Urothelium cell line (cell line): ENCODE measurements around the gene IRF1.

ENCODE experiments used
- DNase-seq: peaks from one replicate; pipeline ENCODE4 v3.0.0; 2011; ENCODE audit warnings: low spot score, mixed read lengths
- FAIRE-seq: peaks from 2 replicates; lab custom pipeline; 2011; peaks lifted over from hg19 to GRCh38; lab: Jason Lieb, UNC

Gene IRF1

DNA sequence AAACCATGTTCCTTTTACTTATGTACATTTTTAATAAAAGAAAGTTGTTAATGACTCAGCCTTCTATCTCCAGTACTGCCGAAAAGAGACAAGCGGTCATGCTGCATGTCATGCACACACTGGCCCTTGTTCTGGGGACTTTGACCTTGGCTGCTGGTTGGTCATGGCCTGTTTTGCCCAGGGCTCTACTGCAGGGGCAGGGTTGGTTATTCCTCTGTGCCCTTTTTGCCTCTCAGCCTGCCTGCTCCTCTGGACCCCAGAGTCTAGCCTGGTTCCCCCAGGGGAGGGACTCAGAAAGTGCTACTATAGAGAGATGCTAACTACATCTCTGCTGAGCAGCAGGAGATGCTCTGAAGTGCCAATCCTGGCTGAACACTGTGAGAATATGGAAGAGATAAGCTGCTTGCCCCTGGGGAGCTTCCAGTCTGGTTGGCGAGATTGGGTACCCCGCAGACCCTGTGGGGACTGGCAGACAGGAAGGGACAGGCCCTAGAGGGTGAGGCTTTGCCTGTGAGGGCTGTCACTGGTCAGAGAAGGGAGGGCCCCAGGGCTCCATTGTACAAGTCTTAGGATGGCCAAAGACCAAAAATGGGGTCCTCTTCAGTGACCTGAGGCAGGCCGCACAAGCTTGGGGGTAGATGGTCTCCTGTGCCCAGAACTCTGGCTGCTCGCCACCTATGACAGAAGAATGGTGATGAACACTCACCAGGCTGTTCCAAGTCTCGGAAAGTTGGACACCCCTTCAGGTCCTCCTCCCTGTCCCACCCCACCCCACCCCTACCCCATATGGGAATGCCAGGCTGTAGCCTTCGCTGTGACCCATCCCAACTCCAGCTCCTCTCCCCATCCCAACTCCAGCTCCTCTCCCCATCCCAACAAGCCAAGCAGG is 14.3 kb downstream of the IRF1 start:
- DNase-seq (no peak), FAIRE-seq (no peak)

DNA sequence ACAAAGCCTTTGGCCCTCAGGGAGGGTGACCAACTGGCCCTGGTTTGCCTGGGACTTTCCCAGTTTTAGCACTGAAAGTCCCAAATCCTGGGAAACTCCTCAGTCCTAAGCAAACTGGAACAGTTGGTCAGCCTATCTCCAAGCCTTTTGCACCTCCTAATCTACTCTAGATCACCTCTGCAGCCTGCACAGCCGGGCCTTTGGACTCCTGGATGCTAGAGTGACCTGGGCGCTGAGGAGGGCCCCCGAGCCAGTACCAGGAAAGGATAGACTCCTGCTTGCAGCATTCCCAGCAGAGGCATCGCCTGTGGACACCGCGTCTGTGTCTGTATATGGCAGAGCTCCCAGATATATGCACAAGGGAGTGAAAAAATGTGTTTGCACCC is 15.1 kb downstream of the IRF1 start:
- FAIRE-seq (no peak), DNase-seq (no peak)

DNA sequence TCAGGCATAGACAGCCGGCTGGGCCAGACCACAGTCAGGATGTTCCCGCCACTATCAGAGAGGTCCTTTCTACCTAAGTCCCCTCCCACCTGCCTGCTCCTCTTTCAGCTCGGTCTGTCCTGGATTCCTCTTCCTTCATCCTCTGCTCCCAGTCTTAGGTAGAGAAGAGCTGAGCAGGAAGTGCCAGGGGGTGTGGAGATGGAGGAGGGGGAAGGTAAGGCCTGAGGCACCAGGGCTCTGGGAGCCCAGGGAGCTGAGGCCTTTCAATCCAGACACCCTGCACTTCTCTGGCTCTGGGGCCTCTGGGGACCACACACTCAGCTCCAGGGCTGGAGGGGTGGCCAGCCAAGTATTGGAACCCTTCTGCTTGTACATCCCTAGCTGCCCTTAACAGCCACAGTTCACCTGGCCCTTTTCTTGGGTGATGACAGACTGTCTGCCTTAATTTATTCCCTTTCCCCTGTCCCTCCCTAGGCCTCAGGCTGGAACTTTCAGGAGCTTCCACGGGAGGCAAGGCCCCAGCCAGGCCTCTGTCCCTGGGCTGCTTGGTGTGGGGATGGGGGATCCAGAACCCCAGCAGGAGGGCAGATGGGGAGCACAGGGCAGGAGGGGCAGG is 15.6 kb downstream of the IRF1 start:
- DNase-seq: no peak

DNA sequence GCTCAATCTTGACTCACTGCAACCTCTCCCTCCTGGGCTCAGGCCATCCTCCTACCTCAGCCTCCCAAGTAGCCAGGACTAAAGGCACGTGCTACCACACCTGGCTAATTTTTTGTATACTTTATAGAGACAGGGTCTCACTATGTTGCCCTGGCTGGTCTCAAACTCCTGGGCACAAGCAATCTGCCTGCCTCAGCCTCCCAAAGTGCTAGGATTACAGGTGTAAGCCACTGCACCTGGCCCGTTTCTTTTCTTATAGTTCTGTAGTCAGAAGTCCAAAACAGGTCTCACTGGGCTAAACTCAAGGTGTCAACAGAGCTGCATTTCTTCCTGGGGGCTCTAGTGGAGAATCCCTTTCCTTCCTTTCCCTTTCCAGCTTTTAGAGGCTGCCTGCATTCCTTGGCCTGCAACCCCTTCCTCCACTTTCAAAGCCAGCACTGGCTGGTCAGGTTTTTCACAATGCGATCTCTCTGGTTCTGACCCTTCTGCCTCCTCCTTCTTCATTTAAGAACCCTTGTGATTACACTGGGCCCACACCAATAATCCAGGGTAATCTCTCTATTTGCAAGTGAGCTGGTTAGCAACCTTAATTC is 16.3 kb downstream of the IRF1 start:
- FAIRE-seq (no peak), DNase-seq (no peak)

More for the DNA sequence above, 15.6 kb downstream of the IRF1 start:
- no peak for FAIRE-seq

GRCh38 chr5:132473668-132474067 is 16.9 kb downstream of the IRF1 start:
- FAIRE-seq: no peak
- no peak for DNase-seq

DNA sequence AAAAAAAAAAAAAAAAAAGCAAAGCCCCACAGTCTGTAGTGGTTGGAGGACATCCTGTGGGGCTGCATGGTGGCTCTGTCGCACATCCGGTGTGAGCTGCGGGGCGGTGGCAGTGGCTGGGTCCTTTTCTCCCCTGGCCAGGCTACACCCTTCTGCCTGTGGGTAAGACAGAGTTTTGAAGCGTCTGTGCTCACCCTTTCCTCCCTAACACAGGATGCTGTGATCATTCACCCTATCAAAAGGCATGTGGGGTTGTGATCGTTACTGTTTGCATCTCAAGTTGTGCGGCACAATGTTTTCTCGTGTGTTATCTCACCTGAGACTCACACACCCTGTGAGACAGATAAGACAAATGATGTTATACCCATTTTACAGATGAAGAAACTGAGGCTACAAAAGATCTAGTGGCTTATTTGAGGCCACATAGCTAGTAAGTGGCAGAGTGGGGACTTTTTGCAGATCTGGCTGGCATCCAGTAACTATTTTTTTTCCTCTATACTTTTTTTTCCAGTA is 17.5 kb downstream of the IRF1 start:
- FAIRE-seq (no peak), DNase-seq (no peak)

GRCh38 chr5:132472431-132472830 is 18.1 kb downstream of the IRF1 start:
- no peak for DNase-seq
- FAIRE-seq: no peak

GRCh38 chr5:132471944-132472343 is 18.6 kb downstream of the IRF1 start:
- no peak for FAIRE-seq
- DNase-seq: no peak

DNA sequence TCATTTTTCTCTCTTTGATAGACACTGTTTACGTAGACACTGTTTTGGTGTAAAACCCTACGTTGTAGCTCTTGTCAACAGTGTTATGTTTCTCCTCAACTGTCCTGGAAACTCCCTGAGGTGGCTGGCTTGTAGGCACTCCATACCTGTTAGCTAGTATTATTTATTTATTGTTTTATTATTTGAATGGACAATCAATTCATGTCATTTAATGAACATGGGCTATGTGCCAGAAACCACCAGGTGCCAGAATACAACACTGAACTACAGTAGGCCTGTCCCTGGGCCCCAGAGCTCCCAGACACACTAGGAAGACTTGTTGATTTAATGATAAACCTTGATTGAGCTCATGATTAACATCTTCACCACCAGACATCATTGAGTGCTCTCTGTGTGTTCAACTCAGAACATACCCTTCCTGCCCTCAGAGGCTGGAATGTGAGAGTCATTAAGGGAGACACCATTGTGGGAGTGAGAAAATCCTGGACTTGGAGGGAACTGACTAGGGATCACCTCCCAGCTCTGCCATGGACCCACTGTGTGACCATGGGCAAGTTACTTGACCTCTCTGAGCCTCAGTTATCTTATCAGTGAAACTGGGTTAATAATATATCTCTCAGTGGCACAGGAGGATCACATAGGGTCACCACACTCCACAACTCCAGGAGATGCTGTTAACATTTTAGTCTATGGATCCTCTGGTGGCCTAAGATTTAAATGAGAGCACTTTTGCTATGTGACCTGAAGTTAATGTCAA is 19.2 kb downstream of the IRF1 start:
- FAIRE-seq (no peak), DNase-seq (no peak)

- DNase-seq (no peak), FAIRE-seq (no peak)
Observed at GRCh38 chr5:132470596-132470995, 20.0 kb downstream of the IRF1 start.

DNA sequence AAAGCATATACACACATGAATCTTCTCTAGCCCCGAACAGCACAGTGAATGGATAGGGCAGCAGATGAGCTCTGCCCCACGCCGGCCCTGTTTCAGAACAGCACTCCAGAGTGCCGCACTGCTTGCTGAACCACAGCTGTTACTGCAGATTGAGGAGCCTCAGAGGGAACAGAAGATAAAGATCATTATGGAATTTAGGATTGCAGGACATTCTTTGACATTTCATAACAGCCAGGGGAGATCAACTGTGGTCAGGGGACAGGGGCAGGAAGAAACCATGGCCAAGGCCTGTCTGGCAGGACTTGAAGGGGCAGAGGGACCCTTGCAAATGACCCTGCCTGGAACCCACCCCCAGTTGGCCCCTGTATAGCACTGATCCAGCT is 20.6 kb downstream of the IRF1 start:
- DNase-seq: no peak
- FAIRE-seq: no peak

DNA sequence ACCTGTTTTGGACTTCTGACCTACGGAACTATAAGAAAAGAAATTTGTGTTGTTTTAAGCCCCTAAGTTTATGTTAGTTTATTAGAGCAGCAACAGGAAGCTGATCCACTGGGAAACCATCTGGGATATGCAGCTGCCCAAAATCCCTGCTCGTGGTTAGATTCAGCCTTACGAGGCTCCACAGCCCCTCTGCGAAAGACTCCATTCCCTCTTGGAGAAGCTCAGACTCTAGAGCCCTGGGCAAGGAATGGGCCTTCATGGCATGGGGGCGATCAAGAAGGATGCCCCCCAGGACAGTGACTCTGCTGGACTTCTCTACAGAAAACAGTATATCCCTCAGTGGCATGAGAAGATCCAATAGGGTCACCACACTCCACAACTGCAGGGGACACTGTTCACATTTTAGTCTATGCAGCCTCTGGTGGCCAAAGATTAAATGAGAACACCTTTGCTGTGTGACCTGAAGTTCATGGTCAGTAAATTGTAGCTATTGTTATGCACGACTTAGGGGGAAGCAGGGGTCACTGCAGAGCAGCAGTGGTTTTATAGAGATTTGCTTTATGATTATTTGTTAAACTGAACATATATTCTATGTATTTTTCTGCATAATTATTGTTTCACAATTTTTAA is 21.1 kb downstream of the IRF1 start:
- DNase-seq (no peak), FAIRE-seq (no peak)

DNA sequence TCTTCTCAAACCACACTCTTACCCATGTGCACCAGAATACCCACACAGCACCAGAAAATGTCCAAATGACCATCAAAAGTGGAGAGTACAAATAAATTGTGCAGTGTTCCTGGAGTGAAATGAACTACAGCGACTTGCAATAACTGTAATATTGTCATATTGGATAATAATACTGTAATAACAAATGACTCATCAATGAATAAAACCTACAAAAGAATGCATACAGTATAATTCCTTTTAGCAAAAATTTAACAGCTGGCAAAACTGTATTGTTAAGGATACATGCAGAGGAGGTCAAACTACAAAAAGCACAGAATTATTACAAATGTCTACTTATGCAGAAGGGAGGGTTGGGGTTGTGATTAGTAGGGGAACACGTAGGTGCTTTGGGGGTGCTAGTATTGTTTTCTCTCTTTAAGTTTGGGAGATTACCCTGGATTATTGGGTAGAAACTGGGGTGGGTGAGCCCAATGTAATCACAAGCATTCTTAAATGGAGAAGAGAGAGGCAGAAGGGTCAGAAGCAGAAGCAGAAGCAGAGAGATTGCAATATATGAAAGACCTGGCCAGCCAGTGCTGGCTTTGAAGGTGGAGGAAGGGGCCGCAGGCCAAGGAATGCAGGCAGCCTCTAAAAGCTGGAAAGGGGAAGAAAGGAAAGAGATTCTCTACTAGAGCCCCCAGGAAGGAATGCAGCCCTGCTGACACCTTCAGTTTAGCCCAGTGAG is 21.8 kb downstream of the IRF1 start:
- FAIRE-seq (no peak), DNase-seq (no peak)

DNA sequence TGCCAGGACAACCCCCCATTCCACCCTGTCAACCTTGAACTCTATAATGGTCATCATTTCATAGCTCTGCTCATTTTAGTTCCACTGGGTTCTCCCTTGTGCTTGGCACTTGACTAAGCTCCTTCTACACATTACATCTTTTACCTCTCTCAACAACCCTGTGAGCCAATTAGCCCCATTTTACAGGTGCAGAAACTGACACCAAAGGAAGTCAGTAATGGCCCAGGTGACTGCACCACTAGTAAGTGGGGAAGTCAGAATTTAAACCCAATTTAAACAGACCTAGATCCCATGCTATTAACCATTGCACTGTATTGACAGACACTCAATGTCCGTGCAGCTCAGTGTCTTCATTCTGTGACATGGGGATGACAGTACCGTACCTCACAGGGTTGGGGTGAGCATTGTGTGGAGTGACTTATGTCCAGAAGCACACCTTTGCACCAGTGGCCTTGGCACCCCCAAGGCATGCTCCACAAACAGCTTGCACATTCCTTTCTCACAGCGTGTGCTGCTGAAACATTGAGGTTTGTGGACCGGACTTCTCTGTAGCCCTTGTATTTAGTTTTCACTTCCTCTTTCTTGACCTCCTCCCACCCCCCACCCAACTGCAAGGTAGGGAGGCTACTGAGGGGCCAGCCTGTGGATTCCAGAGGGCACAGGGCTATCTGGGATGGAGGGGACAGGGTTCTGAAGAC is 23.1 kb downstream of the IRF1 start:
- no peak for DNase-seq
- FAIRE-seq: peak; percentile 13

GRCh38 chr5:132466433-132467286 is 23.9 kb downstream of the IRF1 start:
- FAIRE-seq: no peak
- DNase-seq: peak; percentile 24

- no peak for FAIRE-seq
- DNase-seq: no peak
Observed at GRCh38 chr5:132465059-132465707, 25.4 kb downstream of the IRF1 start.

DNA sequence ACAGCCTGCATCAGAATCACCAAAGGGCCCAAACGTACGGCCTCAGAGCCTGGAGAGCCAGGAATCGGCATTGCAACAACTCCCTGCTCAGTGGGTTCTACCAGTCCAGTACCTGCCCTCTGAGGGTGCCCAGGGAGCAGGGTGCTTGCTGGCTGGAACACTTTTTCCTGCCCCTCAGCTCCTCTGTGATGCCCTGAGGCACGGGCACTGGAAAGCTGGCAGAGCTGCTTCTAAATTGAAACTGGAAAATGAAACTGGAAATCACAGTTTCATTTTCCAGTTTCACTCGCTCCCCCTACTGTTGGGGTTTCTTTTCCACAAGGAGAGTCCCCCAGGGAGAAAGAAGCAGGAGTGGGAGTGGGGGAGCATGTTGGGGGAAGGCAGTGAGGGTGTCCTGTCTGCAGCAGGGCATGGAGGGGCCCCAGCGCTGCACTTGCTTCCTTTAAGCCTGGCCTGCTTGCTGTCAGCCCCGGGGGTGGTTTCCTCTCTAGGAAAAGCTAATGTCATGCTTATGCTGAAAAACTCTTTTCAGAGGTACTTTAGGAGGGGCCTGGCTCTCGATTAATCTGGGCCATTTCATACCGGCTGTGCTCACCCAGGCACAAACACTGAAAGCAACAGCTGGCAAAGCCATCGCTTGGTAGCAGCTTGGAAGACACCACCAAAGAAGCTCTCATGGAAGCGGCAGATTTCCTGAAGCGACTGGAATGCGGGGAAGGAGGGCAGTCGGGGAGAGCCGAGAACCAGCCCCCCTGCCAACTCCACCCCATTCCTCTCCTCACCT is 26.2 kb downstream of the IRF1 start:
- DNase-seq (no peak), FAIRE-seq (no peak)
